Bronchial epithelial cell (primary cell): ENCODE data around the gene LDLRAD4. TPM values are rescaled to one million over a fixed set of nuclear protein-coding genes. Genes with fewer than 3 reads are reported as not detected.

Experiments
- DNase-seq: peaks from one replicate; pipeline ENCODE4 v3.0.0-alpha.2; 2010; ENCODE audit warnings: low read depth
- FAIRE-seq: peaks from 2 replicates; lab custom pipeline; 2011; peaks lifted over from hg19 to GRCh38; lab: Jason Lieb, UNC
- H3K27me3 ChIP-seq: 2 replicates; pipeline ENCODE4 v1.5.1; 2011; ENCODE audit warnings: low read length; ENCODE audit not compliant: control insufficient read depth, insufficient read depth
- H3K36me3 ChIP-seq: 2 replicates; pipeline ENCODE4 v1.5.1; 2011; ENCODE audit warnings: low read length; ENCODE audit not compliant: control insufficient read depth, insufficient read depth
- H3K4me3 ChIP-seq: 2 replicates; pipeline ENCODE4 v1.5.1; 2011; ENCODE audit warnings: mild to moderate bottlenecking, low read depth, low read length, control low read depth
- total RNA-seq: library from RNA; depleted of rRNA; stranded (reverse); fragments of >200 nt; gene quantifications from 2 replicates; pipeline ENCODE4 v1.2.1, GENCODE V29; 2014
- TF ChIP-seq, protein P1 (sequence below): IDR thresholded peaks from 2 replicates; pipeline ENCODE4 v1.5.1; 2011; ENCODE audit warnings: mild to moderate bottlenecking, moderate library complexity, low read length, control low read depth, inconsistent platforms; ENCODE audit not compliant: insufficient read depth, severe bottlenecking

Gene LDLRAD4
- total RNA-seq, 1 donor from 2014 or later: not detected

DNA sequence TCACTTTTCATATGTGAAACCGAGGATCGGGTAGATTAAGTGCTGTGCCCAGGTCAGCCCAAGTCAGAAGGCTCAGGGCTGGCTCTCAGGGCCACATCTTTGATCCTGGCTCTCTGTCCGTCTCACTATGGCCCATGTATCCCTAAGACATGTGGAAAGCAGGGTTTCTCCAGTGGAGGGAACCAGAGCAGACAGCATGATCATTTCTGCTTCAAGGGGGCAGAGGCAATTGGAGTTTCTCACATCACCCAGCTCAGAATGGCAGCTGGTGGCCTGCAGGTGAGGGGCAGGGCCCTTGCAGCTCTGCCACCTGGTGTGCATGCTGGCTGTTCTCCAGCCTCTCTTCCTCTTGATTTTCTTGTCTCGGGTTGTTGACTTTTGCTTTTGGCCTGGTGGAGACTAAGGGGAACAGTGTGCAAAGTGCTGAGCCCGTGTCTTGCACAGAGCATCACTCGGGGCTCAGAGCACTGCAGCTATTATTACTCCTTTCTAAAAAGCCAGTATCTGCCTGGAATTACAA is 27.0 kb downstream of the LDLRAD4 start:
- Histone ChIP-seq H3K36me3 (no peaks in the 10 kb centered on the region), H3K4me3 (no peak overlapping the region), H3K27me3 (no peaks in the 10 kb centered on the region)
- DNase-seq: no peak
- no peak for FAIRE-seq
- TF ChIP-seq, protein P1, sequence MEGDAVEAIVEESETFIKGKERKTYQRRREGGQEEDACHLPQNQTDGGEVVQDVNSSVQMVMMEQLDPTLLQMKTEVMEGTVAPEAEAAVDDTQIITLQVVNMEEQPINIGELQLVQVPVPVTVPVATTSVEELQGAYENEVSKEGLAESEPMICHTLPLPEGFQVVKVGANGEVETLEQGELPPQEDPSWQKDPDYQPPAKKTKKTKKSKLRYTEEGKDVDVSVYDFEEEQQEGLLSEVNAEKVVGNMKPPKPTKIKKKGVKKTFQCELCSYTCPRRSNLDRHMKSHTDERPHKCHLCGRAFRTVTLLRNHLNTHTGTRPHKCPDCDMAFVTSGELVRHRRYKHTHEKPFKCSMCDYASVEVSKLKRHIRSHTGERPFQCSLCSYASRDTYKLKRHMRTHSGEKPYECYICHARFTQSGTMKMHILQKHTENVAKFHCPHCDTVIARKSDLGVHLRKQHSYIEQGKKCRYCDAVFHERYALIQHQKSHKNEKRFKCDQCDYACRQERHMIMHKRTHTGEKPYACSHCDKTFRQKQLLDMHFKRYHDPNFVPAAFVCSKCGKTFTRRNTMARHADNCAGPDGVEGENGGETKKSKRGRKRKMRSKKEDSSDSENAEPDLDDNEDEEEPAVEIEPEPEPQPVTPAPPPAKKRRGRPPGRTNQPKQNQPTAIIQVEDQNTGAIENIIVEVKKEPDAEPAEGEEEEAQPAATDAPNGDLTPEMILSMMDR: no peak

DNA sequence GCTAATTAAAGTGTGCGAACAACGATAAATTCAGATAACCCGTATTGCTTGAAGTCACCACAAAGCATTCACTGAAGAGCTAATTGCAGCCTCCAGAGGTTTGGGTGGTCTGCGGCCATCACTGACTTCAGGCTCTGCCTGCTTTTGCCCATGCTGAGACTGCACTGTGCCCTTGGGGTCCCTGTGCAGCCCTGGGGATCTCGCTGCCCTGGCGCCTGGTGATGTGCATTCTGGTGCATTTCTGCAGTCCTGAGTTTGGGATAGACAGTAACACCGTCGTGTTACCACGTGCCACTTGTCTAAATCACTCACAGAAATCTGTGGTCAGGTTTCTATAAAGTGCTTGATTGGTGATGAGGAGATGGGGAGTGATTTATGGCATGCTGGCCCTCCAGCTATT is 27.6 kb downstream of the LDLRAD4 start:
- no peaks in the 10 kb centered on the region for H3K27me3 ChIP-seq
- H3K36me3 ChIP-seq: no peaks in the 10 kb centered on the region
- TF ChIP-seq, protein P1: no peak
- H3K4me3 ChIP-seq: no peak overlapping the region
- FAIRE-seq (no peak), DNase-seq (no peak)

- H3K27me3 ChIP-seq: no peaks in the 10 kb centered on the region
- DNase-seq (no peak), FAIRE-seq (no peak)
- TF ChIP-seq, protein P1: no peak
- H3K4me3 ChIP-seq: no peak overlapping the region
- H3K36me3 ChIP-seq: no peaks in the 10 kb centered on the region
These were observed 28.0 kb downstream of the LDLRAD4 start for GRCh38 chr18:13246591-13246990.

GRCh38 chr18:13247506-13247905 is 28.9 kb downstream of the LDLRAD4 start:
- H3K36me3 ChIP-seq: no peaks in the 10 kb centered on the region
- no peak overlapping the region for H3K4me3 ChIP-seq
- no peak for FAIRE-seq
- TF ChIP-seq, protein P1: no peak
- DNase-seq: no peak
- H3K27me3 ChIP-seq: no peaks in the 10 kb centered on the region

DNA sequence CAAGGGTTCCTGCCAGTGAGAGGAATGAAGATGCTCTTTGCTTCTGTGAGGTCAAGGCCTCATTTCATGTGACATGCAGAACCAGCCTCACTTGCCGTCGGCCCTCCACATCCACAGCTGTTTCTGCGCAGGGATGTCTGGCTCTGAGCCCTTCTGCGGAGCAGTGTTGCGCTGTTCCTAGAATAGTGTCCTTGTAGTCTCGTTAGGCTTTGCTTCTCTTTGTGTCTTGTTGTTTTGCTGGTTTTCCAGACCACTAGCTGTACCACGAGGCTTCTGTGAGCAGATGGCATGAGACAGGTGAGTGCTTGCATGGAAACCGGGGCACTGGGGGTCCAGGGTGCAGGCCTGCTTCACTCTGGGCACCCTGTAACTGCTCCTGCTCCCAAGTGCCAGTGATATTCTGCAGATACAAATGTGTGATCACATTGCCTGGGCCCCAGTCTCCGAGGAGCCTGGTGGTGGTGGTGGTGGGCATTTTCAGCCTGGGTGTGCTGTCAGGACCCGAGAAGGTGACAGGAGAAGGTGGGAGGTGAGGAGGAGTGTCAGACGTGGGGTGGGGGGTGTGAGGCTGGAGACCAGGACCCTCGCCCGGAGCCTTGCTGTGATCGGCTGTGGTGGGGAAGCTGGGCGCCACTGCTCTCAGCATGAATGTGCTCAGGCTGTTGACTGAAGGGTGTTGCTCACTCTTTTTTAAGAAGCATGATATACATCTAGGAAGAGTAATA is 34.3 kb downstream of the LDLRAD4 start:
- H3K4me3 ChIP-seq: no peak overlapping the region
- FAIRE-seq (peak; percentile 32), DNase-seq (no peak)
- no peaks in the 10 kb centered on the region for H3K36me3 ChIP-seq
- no peaks in the 10 kb centered on the region for H3K27me3 ChIP-seq
- TF ChIP-seq, protein P1: no peak
